IMR-90 (cell line): Measurements from ENCODE around the gene DTHD1.

Experiments used
- POLR2A ChIP-seq: IDR thresholded peaks from 2 replicates; pipeline ENCODE4 v1.6.1; 2012; ENCODE audit warnings: mild to moderate bottlenecking, low read depth, low read length
- RCOR1 ChIP-seq: IDR thresholded peaks from 2 replicates; pipeline ENCODE4 v1.6.1; 2012; ENCODE audit warnings: mild to moderate bottlenecking, low read length, improper control_type of control experiment; ENCODE audit not compliant: insufficient replicate concordance
- RFX5 ChIP-seq: IDR thresholded peaks from 2 replicates; pipeline ENCODE4 v1.8.0; 2012; ENCODE audit warnings: low read depth, mild to moderate bottlenecking, low read length, moderate library complexity
- SMC3 ChIP-seq: fragments of 150-350 bp; IDR thresholded peaks from 2 replicates; pipeline ENCODE4 v1.6.1; 2016; ENCODE audit warnings: low read depth, mild to moderate bottlenecking, antibody characterized with exemption, low read length, moderate library complexity
- TF ChIP-seq, protein P1 (sequence below): conservative IDR thresholded peaks from 2 replicates; pipeline ENCODE4 v1.5.1; 2012; ENCODE audit warnings: mild to moderate bottlenecking, low read depth, low read length, improper control_type of control experiment

- TF ChIP-seq, protein P1, sequence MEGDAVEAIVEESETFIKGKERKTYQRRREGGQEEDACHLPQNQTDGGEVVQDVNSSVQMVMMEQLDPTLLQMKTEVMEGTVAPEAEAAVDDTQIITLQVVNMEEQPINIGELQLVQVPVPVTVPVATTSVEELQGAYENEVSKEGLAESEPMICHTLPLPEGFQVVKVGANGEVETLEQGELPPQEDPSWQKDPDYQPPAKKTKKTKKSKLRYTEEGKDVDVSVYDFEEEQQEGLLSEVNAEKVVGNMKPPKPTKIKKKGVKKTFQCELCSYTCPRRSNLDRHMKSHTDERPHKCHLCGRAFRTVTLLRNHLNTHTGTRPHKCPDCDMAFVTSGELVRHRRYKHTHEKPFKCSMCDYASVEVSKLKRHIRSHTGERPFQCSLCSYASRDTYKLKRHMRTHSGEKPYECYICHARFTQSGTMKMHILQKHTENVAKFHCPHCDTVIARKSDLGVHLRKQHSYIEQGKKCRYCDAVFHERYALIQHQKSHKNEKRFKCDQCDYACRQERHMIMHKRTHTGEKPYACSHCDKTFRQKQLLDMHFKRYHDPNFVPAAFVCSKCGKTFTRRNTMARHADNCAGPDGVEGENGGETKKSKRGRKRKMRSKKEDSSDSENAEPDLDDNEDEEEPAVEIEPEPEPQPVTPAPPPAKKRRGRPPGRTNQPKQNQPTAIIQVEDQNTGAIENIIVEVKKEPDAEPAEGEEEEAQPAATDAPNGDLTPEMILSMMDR, result no peak
- TF ChIP-seq RCOR1 (no peak), SMC3 (no peak), POLR2A (no peak), RFX5 (no peak)
Observed at GRCh38 chr4:36332782-36333131, 51.3 kb downstream of the DTHD1 start.
